K562 (cell line): Measurements from ENCODE around the gene RFNG. TPM values are rescaled to one million over a fixed set of nuclear protein-coding genes. Genes with fewer than 3 reads are reported as not detected.

Experiments
- BHLHE40 ChIP-seq: IDR thresholded peaks from 2 replicates; pipeline ENCODE4 v1.6.1; 2011; ENCODE audit warnings: low read length, improper control_type of control experiment
- CREB3L1 ChIP-seq: fragments of 450-650 bp; IDR thresholded peaks from 2 replicates; pipeline ENCODE4 v1.6.1; 2014; ENCODE audit warnings: low read depth, mild to moderate bottlenecking, moderate library complexity, borderline replicate concordance
- GATA2 ChIP-seq: sonication (generic); formaldehyde crosslinking; IDR thresholded peaks from 2 replicates; pipeline ENCODE4 v1.4.0; 2020; ENCODE audit warnings: mild to moderate bottlenecking, missing genetic modification reagents
- HMGN3 ChIP-seq: IDR thresholded peaks from 2 replicates; pipeline ENCODE4 v1.6.1; 2011; ENCODE audit warnings: borderline replicate concordance, low read depth, mild to moderate bottlenecking, mixed read lengths, low read length; ENCODE audit not compliant: insufficient read length; ENCODE audit errors: extremely low read depth
- SOX6 ChIP-seq: fragments of 450-650 bp; IDR thresholded peaks from 2 replicates; pipeline ENCODE4 v1.6.1; 2014; ENCODE audit warnings: mild to moderate bottlenecking
- SP1 ChIP-seq: sonication (generic); formaldehyde crosslinking; IDR thresholded peaks from 2 replicates; pipeline ENCODE4 v1.8.1; 2022; ENCODE audit warnings: mild to moderate bottlenecking, missing genetic modification reagents
- TAF1 ChIP-seq: IDR thresholded peaks from 2 replicates; pipeline ENCODE4 v1.6.1; 2011; ENCODE audit warnings: mild to moderate bottlenecking, low read length, moderate library complexity; ENCODE audit not compliant: insufficient read depth, control insufficient read depth, severe bottlenecking; ENCODE audit errors: extremely low read depth
- ZBTB11 ChIP-seq, 3 experiments: fragments of 200-800 bp in 1 of 3; fragments of 250-450 bp in 1 of 3; fragments of 450-650 bp in 1 of 3; sonication (Bioruptor Pico) in 1 of 3; sonication (Bioruptor generic) in 1 of 3; formaldehyde crosslinking in 1 of 3; IDR thresholded peaks; 2 replicates each; pipeline versions ENCODE4 v1.6.1 to v1.8.0; 2016 to 2022; ENCODE audit warnings: mild to moderate bottlenecking in 2 of 3, missing genetic modification characterization in 2 of 3, missing compliant biosample characterization in 1 of 3, moderate library complexity in 1 of 3
- ZFX ChIP-seq: sonication (generic); formaldehyde crosslinking; IDR thresholded peaks from 2 replicates; pipeline ENCODE4 v1.8.0; 2022; ENCODE audit warnings: mild to moderate bottlenecking, missing genetic modification reagents, moderate library complexity
- ZNF740 ChIP-seq, 3 experiments: fragments of 200-800 bp in 1 of 3; sonication (Bioruptor generic) in 1 of 3; sonication (generic) in 1 of 3; formaldehyde crosslinking in 1 of 3; IDR thresholded peaks; 2 replicates each; pipeline versions ENCODE4 v1.6.1 to v1.8.0; 2016 to 2022; ENCODE audit warnings: mild to moderate bottlenecking in 2 of 3, missing compliant biosample characterization in 2 of 3, missing genetic modification characterization in 2 of 3, missing genetic modification reagents in 1 of 3
- ZNF76 ChIP-seq: fragments of 250-450 bp; sonication (Bioruptor Pico); IDR thresholded peaks from 2 replicates; pipeline ENCODE4 v1.4.0; 2020; ENCODE audit warnings: mild to moderate bottlenecking, moderate library complexity, borderline replicate concordance
- polyA plus RNA-seq, 8 experiments: library from polyadenylated mRNA; depleted of rRNA in 4 of 8; stranded (reverse) in 5 of 8; unstranded in 3 of 8; fragments of >200 nt; fragmentation: Nextera tagmentation in 2 of 8; fragmentation: Illumina TruSeq in 1 of 8; extraction: Ambion mirVana in 2 of 8; extraction: Trizol in 1 of 8; gene quantifications; 2 replicates each; pipeline versions ENCODE4 v1.2.1 to v1.2.3, GENCODE V29; 2011 to 2014; ENCODE audit warnings: inconsistent platforms in 1 of 8, missing spikeins in 1 of 8
- total RNA-seq, 7 experiments: library from RNA; depleted of rRNA in 6 of 7; stranded (reverse); fragments of >200 nt in 6 of 7; fragmentation: Illumina TruSeq in 2 of 7; extraction: Trizol in 2 of 7; gene quantifications; 2 replicates each; pipeline versions ENCODE4 v1.2.1 to v1.2.3, GENCODE V29; 2011 to 2021; ENCODE audit warnings: low replicate concordance in 1 of 7
- TF ChIP-seq, protein P1 (sequence below): fragments of 250-450 bp; sonication (Bioruptor Pico); IDR thresholded peaks from 2 replicates; pipeline ENCODE4 v1.4.0; 2020

RFNG gene
- total and polyA plus RNA-seq, 9 of the 15 experiments (the other 6 are each of a cell fraction or from before 2014, with no cell fraction given), result 0.32 to 32.8 (median 9.5) TPM

GRCh38 chr17:82030470-82031302 is 20.9 kb downstream of the RFNG start (continued):
- no peak; a peak in 2 of 6 replicates for TF ChIP-seq ZBTB11 (CRISPR knock-in tag; IDR thresholded peaks at IDR 0.05)
- peak; percentile 37; the same call in 1 of the 2 replicates for TF ChIP-seq CREB3L1
- TF ChIP-seq ZNF740 (CRISPR knock-in tag; IDR thresholded peaks at IDR 0.05), result peak; percentile 40; the same call in 1 of the 2 replicates
- no peak for TF ChIP-seq ZNF740 (tag; IDR thresholded peaks at IDR 0.05)
- 0 out of 2 replicates have a peak, but pooled peaks have one; percentile 34 for TF ChIP-seq ZNF76 (CRISPR knock-in tag)
- peak; percentile 63 for TF ChIP-seq BHLHE40
- TF ChIP-seq TAF1, result no peak
- peak; percentile 83 for TF ChIP-seq SP1 (CRISPR knock-in tag)
- TF ChIP-seq HMGN3, result peak; percentile 63
- TF ChIP-seq, protein P1, sequence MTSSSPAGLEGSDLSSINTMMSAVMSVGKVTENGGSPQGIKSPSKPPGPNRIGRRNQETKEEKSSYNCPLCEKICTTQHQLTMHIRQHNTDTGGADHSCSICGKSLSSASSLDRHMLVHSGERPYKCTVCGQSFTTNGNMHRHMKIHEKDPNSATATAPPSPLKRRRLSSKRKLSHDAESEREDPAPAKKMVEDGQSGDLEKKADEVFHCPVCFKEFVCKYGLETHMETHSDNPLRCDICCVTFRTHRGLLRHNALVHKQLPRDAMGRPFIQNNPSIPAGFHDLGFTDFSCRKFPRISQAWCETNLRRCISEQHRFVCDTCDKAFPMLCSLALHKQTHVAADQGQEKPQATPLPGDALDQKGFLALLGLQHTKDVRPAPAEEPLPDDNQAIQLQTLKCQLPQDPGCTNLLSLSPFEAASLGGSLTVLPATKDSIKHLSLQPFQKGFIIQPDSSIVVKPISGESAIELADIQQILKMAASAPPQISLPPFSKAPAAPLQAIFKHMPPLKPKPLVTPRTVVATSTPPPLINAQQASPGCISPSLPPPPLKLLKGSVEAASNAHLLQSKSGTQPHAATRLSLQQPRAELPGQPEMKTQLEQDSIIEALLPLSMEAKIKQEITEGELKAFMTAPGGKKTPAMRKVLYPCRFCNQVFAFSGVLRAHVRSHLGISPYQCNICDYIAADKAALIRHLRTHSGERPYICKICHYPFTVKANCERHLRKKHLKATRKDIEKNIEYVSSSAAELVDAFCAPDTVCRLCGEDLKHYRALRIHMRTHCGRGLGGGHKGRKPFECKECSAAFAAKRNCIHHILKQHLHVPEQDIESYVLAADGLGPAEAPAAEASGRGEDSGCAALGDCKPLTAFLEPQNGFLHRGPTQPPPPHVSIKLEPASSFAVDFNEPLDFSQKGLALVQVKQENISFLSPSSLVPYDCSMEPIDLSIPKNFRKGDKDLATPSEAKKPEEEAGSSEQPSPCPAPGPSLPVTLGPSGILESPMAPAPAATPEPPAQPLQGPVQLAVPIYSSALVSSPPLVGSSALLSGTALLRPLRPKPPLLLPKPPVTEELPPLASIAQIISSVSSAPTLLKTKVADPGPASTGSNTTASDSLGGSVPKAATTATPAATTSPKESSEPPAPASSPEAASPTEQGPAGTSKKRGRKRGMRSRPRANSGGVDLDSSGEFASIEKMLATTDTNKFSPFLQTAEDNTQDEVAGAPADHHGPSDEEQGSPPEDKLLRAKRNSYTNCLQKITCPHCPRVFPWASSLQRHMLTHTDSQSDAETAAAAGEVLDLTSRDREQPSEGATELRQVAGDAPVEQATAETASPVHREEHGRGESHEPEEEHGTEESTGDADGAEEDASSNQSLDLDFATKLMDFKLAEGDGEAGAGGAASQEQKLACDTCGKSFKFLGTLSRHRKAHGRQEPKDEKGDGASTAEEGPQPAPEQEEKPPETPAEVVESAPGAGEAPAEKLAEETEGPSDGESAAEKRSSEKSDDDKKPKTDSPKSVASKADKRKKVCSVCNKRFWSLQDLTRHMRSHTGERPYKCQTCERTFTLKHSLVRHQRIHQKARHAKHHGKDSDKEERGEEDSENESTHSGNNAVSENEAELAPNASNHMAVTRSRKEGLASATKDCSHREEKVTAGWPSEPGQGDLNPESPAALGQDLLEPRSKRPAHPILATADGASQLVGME (CRISPR knock-in tag), result peak; percentile 59; the same call in 1 of the 2 replicates
- TF ChIP-seq GATA2 (CRISPR knock-in tag), result no peak
- 0 out of 2 replicates have a peak, but pooled peaks have one; percentile 22 for TF ChIP-seq SOX6
- peak; percentile 80 for TF ChIP-seq ZFX
